ENCODE data around the gene FGGY.

The FGGY gene

GRCh38 chr1:59686574-59686973, 389.7 kb downstream of the FGGY start:
- no peak for DNase-seq

- DNase-seq = no peak
Observed at GRCh38 chr1:59687081-59687480, 390.2 kb downstream of the FGGY start.

DNA sequence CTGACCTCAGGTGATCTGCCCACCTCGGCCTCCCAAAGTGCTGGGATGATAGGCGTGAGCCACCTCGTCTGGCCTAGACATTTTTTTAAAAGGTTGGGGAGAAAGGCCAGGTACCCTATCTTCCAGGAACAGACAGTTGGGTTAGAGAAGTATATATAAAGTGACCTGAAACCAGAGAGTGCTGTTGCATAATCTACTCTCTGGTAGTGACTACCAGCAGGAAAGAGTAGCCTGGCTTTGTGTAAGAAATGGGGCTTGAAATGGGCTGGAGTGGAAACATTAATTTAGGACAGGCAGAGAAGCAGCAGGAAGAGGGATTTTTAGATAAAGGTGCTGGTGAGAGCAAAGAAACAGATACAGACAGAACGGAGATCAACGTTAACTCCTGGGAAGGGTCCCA, 392.1 kb downstream of the FGGY start:
- DNase-seq = no peak

GRCh38 chr1:59689730-59690129, 392.8 kb downstream of the FGGY start:
- no peak for DNase-seq

DNA sequence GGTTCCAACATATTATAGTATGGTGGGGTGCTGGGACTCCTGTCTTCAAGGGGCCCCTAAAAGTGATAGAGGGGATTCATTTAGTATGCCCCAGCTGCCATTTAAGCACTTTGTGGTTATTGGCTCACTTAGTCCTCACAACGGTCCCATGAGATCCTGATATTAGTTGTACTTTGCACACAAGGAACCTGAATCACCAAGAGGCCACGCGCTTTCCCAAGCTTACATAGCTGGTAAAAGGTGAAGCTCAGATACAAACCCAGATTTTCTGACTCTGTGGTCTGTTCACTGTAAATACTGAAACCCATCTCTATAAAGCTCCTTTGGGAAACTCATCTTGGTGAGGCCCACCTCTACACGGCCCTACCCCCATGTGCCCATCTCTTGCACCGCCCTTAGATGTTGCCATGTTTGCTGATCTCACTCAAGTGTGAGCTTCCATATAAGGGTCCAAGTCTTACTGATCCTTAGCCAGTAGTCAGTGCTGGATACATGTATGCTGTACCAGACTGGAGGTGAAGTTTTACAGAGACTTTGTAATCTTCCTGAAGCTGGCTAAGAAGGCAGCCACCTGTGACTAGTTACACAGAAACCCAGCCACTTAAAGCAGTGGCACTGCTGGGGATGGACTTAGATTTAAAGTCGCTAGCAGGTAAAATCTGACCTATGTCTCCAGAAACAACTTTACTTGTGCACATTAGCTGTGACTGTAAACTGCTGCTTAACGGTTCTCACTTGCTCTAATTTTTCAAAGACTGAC, 393.5 kb downstream of the FGGY start:
- no peak for DNase-seq

DNA sequence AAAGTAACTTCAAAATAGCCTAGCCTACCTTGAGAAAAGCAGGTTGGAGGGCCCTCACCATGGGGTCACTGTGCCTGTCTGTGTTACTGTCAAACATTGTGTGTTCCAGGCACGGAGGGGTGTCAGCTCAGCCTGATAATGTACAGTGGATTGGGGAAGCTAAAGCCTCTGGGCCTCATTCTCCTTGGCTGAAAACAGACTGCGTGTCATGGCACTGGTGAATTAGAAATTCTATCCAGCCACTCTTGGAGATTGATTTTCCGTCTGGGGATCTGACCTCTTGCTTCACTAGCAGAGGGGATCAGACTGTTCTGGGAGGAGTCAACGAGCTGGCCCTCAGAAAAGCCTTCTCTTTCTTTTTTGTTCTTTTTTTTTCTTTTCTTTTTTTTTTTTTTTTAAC, 394.4 kb downstream of the FGGY start:
- no peak for DNase-seq

DNA sequence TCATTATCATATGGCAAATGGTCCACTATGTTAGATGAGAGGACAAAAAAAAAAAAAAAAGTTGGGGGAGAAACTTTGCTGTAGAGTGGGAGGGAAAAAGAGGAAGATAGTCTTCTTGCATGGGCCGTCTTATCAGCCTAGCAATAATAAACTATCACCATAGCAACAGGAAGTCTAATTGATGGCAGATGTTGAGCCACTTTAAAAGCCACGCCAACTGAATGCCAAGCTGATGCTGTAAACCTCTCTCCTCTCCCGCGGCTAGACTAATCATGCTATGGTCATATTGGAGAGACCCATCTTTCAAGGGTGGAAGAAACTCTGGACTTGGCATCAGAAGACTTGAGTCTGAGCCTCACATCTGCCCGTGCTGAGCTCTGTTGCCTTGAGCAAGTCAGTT, 395.7 kb downstream of the FGGY start:
- peak; percentile 96 for DNase-seq

DNA sequence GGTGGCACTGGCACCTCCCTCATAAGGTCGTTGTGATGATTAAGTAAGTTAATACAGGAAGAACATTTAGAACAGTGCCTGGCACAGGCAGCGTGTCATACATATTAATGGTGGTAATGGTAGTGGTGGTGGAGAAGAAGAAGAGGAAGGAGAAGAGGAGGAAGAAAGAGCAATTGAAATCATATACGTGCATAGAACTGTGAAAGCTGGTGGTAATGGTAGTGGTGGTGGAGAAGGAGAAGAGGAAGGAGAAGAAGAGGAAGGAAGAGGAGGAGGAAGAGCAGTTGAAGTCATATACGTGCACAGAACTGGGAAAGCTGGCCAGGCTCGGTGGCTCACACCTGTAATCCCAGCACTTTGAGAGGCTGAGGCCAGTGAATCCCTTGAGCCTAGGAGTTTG, 396.5 kb downstream of the FGGY start:
- no peak for DNase-seq

- peak; percentile 39 for DNase-seq
Observed at GRCh38 chr1:59695252-59695651, 398.4 kb downstream of the FGGY start.

GRCh38 chr1:59696421-59697115, 399.7 kb downstream of the FGGY start:
- no peak for DNase-seq

- peak; percentile 44 for DNase-seq
Observed at GRCh38 chr1:59697150-59697800, 400.4 kb downstream of the FGGY start.

GRCh38 chr1:59698386-59698785, 401.5 kb downstream of the FGGY start:
- DNase-seq = no peak

DNA sequence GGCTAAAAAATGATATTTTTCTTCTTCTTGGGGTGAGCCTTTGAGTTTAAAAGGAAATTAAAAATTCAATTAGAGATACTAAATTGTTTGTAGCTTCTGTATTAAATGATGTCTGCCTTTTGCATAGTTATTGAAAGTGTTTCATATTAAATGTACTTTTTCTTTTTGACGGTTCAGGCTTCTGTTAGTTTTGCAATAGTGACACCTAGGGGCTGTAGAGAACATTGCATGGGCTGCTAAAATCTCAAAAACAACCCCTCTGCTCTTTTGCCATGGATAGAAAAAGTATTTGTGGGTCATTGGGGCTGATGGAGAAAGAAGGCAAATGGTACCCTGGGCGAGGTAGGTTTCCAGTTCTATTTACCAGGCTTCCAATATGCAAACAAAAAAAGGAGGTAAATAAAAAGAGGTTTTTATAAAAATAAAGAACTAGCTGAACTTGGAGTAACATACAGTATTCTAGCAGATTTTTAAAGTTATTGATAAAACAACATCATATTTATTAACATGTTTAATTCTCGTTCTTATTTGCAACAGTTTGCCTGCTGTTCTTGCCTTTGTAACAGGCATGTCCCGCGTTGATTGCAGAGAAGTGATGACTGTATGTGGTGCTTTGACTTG, 402.4 kb downstream of the FGGY start:
- peak; percentile 50 for DNase-seq

DNA sequence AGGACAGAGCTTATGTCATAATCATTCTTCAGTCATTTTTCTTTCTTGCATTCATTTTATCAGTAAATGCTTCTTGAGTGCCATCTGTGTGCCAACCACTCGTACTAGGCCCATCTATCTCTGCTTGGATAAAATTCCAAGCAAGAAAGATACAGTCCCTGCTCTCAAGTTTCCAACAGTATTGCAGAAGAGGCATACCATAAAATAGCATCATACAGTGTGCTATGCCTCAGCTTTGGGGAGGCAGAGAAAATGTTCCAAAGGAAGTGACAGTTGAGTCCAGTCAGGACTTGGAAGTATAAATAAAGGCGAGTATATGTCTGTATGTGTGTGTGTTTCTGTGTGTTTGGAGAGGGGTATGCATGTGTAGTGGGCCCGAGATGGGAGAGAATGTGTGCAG, 404.5 kb downstream of the FGGY start:
- DNase-seq = peak; percentile 53

DNA sequence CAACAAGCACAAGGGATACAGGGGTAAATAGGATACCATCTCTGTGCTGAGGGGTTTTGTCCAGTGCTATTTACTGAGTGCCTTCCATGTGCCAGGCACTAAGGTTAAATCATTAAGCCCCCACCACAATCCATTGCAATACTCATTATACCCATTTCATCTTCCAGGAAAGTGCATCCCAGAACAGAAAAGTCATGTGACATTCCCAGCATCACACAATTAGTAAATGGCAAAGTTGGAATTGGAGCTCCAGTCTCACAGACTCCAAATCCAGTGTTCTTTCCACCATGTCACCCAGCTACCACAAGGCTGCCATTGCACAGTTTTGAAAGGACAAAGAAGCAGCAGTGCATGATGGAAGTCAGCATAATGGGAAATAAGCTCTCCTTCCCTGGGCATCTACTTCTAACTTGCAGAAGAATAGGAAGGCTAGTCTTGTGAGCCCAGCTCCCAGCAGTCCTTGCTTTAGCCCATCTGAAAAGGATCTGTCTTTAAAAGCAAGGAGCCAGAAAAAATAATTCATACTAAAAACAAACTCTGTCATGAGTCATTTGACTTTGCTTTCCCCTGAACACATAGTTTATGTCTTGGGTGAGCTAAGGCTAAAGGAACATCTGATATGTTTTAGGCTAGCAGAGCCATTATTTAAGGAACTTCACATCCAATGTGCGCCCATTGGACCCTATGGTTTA, 406.5 kb downstream of the FGGY start:
- peak; percentile 91 for DNase-seq

DNA sequence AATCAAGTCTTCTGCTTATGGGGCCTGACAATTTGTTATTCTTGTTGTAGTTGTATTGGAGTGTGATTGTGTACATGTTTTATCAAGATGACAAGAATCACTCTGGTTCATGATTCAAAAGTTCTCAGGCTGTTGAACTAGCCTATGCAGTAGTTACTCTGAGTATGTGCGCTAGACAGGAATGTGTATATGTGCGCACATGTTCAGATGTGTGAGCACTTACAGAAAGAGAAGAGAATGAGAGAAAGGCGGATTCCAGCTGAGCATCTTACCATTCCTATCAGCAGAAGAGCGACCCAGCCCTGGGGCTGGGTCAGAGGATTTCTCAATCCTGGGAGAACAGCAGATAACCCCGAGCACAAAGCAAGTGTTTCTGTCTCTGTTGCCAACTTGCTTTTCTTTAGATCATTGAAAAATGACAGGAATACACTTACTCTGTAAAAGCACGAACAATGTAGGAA, 407.1 kb downstream of the FGGY start:
- DNase-seq = no peak

- DNase-seq = no peak
Observed at GRCh38 chr1:59704716-59705115, 407.8 kb downstream of the FGGY start.

- DNase-seq = peak; percentile 81
Observed at GRCh38 chr1:59705466-59706302, 408.8 kb downstream of the FGGY start.

GRCh38 chr1:59706303-59706599, 409.4 kb downstream of the FGGY start:
- no peak for DNase-seq

- DNase-seq = peak; percentile 97
Observed at GRCh38 chr1:59707178-59707791, 410.4 kb downstream of the FGGY start.

DNA sequence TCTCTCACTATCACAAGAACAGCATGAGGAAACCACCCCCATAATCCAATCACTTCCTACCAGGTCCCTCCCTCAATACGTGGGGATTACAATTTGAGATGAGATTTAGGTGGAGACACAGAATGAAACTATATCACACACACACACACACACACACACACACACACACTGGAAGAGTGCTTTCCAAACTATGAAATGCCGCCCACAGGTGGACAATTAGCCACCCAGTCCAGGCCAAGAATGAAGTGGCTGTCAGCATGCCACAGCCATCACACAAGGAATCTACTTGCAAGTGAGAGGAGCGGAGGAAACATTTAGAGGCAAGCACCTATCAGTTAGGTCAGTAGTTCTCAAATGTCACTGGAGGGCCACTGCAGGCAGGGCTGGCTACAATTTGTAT, 412.4 kb downstream of the FGGY start:
- DNase-seq = no peak
